Muscle layer of colon (tissue), 2 donors: ENCODE data around the gene XRCC1.

ENCODE experiments used
- H3K27ac ChIP-seq: one replicate; pipeline ENCODE4 v1.7.0; 2013; ENCODE audit warnings: low read depth, mild to moderate bottlenecking, low read length, moderate library complexity
- H3K27me3 ChIP-seq, 2 donors: one replicate each; pipeline ENCODE4 v1.7.0; 2013; ENCODE audit warnings: low read length in 2 of 2, mild to moderate bottlenecking in 2 of 2; ENCODE audit not compliant: insufficient read depth in 2 of 2, control insufficient read depth in 1 of 2
- H3K36me3 ChIP-seq: one replicate; pipeline ENCODE4 v1.7.0; 2013; ENCODE audit warnings: mild to moderate bottlenecking, low read length; ENCODE audit not compliant: insufficient read depth
- H3K4me1 ChIP-seq: one replicate; pipeline ENCODE4 v1.7.0; 2013; ENCODE audit warnings: mild to moderate bottlenecking, low read length; ENCODE audit not compliant: insufficient read depth
- H3K4me3 ChIP-seq, 2 donors: one replicate each; pipeline ENCODE4 v1.7.0; 2013; ENCODE audit warnings: low read length in 2 of 2, low read depth in 1 of 2, mild to moderate bottlenecking in 1 of 2, moderate library complexity in 1 of 2
- H3K9ac ChIP-seq: one replicate; pipeline ENCODE4 v1.7.0; 2013; ENCODE audit warnings: low read length
- H3K9me3 ChIP-seq: one replicate; pipeline ENCODE4 v1.7.0; 2013; ENCODE audit warnings: mild to moderate bottlenecking, low read length
- donor health status: abdominal sarcoma.
- donor health status: Adenocarcinoma of cecum.

The XRCC1 gene, protein sequence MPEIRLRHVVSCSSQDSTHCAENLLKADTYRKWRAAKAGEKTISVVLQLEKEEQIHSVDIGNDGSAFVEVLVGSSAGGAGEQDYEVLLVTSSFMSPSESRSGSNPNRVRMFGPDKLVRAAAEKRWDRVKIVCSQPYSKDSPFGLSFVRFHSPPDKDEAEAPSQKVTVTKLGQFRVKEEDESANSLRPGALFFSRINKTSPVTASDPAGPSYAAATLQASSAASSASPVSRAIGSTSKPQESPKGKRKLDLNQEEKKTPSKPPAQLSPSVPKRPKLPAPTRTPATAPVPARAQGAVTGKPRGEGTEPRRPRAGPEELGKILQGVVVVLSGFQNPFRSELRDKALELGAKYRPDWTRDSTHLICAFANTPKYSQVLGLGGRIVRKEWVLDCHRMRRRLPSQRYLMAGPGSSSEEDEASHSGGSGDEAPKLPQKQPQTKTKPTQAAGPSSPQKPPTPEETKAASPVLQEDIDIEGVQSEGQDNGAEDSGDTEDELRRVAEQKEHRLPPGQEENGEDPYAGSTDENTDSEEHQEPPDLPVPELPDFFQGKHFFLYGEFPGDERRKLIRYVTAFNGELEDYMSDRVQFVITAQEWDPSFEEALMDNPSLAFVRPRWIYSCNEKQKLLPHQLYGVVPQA

DNA sequence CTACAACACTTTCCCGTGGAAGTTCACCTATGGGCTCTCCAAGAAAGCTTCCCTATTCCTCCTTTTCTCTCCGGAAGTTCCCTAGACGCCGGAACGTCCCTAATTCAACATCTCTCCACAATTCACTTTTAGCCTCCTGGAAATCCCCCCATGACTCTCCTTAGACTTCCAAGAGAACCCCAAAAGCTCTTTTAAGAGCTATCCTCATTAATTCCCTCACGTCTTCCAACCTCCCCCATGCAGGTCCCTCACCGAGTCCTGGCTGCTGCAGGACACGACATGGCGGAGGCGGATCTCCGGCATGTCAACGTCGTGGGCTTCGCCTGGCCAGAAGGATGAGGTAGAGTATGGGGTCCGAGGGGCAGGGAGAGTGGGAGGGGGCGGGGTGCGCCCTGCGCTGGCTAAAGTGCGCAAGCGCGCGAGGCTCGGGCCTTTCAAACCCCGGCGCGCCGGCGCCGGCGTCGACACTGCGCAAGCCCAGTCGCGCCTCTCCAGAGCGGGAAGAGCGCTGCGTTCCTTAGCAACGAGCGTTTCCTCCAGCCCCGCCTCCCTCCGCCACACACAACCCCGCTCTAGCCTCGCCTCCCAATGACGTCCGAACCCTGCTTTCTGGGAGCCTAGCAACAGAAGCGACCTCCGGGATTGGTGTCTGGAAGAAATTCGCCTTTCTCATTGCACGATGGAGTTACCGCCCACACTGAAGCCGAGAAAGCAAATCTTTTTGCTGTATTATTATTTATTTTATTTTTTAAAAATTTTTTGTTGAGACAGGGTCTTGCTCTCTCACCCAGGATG lies at the start of gene XRCC1, which contains the start of gene PINLYP:
Gene XRCC1, minus strand, starts transcription at position 372 of the 795 bp plus-strand sequence. Its CDS starts 69 bp downstream, at position 303.
Gene PINLYP, plus strand, starts transcription at position 646 of the 795 bp plus-strand sequence. CDS start 1,391 bp downstream, outside the sequence.
- peak within 1 kb of the TSS; percentile 62 for H3K27ac ChIP-seq

DNA sequence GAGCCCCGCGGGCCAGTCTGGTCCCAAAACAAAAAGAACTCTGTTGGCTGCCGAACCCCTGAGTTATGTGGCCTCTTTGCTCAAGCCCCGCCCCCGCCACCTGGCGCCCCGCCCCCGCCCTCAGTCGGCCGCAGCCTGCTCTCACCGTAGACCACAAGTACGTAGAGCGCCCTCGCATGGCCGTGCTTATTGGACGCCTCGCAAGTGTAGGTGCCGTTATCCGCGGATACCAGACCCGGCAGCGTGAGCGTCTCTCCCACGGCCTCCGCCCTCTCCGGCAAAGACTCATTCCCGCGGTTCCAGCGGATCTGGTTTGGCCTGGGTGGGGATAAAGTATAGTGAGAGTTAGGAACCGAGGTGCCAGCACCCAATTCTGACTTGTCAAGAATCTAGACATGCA lies 49.6 kb upstream of the XRCC1 start:
- Histone ChIP-seq H3K9ac (no peak overlapping the region), H3K4me3 (no peak overlapping the region), H3K36me3 (no peaks in the 10 kb centered on the region), H3K9me3 (no peaks in the 10 kb centered on the region), H3K4me1 (peaks cover 10% of the 10 kb centered on the region), H3K27ac (no peak overlapping the region), H3K27me3 (no peaks in the 10 kb centered on the region)

More for the DNA sequence above, at the start of gene XRCC1, which contains the start of gene PINLYP:
- H3K27me3 ChIP-seq: no peaks in the 10 kb centered on the region
- no peaks in the 10 kb centered on the region for H3K9me3 ChIP-seq
- peaks cover 8% of the 10 kb centered on the region for H3K36me3 ChIP-seq
- H3K4me1 ChIP-seq: peaks cover 18% of the 10 kb centered on the region
- peak within 1 kb of the TSS; percentile 92 for H3K9ac ChIP-seq
- peak within 1 kb of the TSS; percentile 47 to 95 for H3K4me3 ChIP-seq

DNA sequence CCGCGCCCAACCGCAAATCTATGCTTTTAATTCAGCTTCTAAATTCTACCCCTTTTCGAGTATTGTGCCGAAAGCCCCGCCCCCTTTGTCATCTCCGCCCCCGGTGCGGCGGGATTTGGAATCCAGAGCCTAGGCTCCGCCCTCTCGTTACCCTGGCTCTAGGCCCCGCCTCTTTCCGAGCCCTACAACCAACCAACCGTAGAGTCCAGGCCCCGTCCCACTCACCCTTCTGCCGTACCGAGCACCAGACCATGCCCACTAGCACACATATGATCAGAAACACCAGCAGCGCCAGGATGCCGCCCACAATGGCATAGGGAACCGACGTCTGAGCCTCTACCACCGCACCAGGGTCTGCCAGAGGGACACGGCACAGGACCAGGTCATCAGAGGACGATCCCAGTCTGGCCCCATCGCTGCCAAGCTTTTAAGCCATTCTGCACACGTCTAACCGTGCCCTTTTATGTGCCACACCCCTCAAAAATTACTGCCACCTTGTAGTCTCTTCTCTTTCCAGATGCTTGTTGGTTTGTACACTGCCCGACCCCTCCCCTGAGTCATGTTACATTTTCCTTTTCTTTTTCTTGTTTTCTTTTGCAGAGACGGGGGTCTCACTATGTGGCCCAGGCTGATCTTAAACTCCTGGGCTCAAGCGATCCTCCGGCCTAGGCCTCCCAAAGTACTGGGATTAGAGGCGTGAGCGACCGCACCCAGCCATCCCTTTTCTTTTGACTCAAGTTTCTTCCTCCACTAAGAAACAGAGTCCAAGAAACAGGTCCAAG lies 48.8 kb upstream of the XRCC1 start:
- Histone ChIP-seq H3K9me3 (no peaks in the 10 kb centered on the region), H3K9ac (no peak overlapping the region), H3K27me3 (no peaks in the 10 kb centered on the region), H3K4me1 (peaks cover 10% of the 10 kb centered on the region), H3K4me3 (no peak overlapping the region), H3K36me3 (no peaks in the 10 kb centered on the region), H3K27ac (no peak overlapping the region)

DNA sequence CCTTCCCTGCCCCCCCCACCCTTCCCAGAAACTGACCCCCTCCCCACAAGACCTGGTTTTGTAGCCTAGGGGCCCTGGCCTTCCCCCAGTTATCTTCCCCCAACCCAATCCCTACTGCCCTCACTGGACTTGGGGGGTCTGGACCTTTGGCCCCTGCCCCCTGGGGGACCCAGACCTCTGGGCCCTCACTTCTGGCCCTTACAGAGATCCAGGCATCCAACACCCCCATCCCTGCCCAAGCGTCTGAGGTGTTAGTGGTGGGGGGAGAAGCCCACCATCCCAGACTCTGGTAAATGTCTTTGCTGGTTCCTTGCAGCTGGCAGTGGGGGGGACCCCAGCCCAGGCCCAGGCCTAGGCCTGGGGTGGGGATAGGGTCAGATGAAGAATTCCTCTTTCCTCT lies 47.6 kb upstream of the XRCC1 start:
- Histone ChIP-seq H3K4me1 (peaks cover 18% of the 10 kb centered on the region), H3K27ac (no peak overlapping the region), H3K9ac (no peak overlapping the region), H3K27me3 (no peaks in the 10 kb centered on the region), H3K4me3 (no peak overlapping the region), H3K9me3 (no peaks in the 10 kb centered on the region), H3K36me3 (no peaks in the 10 kb centered on the region)

DNA sequence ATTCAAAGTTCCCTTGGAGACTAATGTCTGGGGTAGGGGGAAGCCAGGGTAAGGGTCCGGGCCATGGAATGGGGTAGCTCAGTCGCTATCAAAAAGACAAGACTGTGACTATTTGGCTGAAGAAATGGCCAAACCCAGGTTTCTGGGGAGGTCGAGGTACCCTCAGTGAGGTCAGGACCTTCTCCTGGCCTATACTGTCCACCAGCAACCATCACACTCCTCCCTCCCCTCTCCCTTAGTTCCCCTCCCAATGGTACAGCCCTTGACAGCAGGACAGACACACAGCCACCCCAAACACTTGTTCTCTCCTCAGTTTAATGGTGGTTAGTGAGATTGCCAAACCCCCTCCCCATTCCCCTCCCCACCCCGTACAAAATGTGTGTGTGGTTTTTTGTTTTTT lies 46.7 kb upstream of the XRCC1 start:
- no peak overlapping the region for H3K27ac ChIP-seq
- peaks cover 18% of the 10 kb centered on the region for H3K4me1 ChIP-seq
- no peaks in the 10 kb centered on the region for H3K36me3 ChIP-seq
- H3K9me3 ChIP-seq: no peaks in the 10 kb centered on the region
- H3K4me3 ChIP-seq: no peak overlapping the region
- no peaks in the 10 kb centered on the region for H3K27me3 ChIP-seq
- H3K9ac ChIP-seq: no peak overlapping the region

DNA sequence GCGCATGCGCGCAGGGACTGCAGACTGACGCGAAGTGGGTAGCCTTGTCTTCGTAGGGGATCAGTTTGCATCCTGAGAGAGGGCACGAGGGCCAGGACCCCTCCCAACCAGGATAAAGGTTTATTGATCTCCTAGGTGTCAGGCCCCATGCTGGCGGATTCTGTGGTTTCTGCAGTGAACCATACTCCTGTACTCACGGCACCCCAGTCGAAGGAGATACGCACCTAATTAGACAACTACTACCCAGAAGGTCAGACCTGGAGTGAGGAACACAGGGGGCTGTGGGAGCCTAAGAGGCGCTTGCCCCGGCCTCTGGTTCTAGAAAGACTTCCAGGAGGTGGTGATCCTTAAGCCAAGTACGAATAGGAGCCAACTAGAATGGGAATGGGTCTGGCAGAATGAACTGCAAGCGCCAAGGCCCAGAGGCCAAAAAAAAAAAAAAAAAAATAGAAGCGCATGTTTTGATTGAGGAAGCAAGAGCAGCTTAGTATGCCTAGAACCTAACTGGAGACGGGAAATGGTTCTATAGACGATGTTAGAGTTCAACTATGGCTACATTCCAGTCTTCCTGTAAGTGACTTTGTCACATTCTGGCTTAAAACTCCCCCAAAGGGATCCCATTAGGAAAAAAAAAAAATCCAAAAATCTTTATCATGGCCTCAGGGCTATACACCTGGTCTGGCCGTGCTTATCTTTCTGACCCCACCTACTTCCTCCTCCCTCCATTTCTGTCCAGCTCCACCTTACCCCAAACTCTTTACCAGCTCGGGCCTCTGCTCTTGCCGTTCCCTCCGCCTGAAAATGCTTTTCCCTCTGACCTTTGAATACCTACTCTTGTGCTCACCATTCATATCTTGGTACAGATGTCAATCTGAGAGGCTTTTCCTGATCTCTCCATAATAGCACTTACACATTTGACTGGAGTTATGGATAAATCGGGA lies 45.0 kb upstream of the XRCC1 start:
- peak overlapping the region; percentile 80 for H3K27ac ChIP-seq
- peak overlapping the region; percentile 79 for H3K9ac ChIP-seq
- peaks cover 18% of the 10 kb centered on the region for H3K4me1 ChIP-seq
- no peaks in the 10 kb centered on the region for H3K27me3 ChIP-seq
- H3K36me3 ChIP-seq: no peaks in the 10 kb centered on the region
- H3K9me3 ChIP-seq: no peaks in the 10 kb centered on the region
- peak overlapping the region; percentile 72 to 84 for H3K4me3 ChIP-seq

DNA sequence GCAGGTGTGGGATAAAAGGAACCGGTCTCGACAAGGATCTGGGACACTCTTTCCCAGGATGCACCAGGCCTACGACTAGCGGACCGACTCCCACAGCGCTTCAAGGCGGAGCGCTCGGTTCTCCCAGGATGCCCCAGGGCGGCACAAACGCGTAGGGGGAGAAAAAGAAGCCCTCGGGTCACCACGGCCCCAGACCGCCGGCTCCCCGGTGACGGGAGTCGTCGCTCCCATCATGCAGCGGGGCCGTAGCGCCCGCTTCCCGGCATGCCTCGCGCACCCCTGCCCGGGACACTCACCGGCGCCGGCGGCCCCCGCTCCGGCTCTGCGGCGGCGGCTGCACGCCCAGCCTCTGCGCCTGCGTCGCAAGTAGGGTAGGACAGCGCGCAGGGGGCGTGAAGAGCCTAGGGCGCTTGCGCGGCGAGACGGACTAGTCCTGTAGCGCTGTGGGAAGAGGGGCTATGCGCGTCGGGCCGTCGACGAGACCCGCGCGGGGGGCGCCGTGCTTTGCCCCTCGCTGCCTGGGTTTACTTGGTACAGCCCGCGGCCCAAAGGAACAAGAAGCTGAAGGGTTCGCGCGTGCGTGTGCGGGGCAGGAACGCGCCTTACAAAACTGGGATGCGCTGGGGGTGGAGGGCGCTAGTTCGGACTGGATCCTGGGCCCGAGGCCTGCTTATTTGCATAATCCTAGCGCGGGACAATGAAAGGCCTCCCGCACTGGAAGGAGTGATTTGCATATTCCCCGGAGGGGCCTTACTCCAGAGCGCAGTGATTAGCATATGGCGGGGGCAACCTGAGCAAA lies 44.1 kb upstream of the XRCC1 start, which contains the start of gene ZNF428:
Gene ZNF428, minus strand, starts transcription at position 368 of the 799 bp plus-strand sequence. CDS start 5,325 bp downstream, outside the sequence.
- H3K27me3 ChIP-seq: no peaks in the 10 kb centered on the region
- peak within 1 kb of the TSS; percentile 72 to 84 for H3K4me3 ChIP-seq
- no peaks in the 10 kb centered on the region for H3K36me3 ChIP-seq
- peaks cover 18% of the 10 kb centered on the region for H3K4me1 ChIP-seq
- no peaks in the 10 kb centered on the region for H3K9me3 ChIP-seq
- H3K9ac ChIP-seq: peak within 1 kb of the TSS; percentile 79
- H3K27ac ChIP-seq: peak within 1 kb of the TSS; percentile 80

DNA sequence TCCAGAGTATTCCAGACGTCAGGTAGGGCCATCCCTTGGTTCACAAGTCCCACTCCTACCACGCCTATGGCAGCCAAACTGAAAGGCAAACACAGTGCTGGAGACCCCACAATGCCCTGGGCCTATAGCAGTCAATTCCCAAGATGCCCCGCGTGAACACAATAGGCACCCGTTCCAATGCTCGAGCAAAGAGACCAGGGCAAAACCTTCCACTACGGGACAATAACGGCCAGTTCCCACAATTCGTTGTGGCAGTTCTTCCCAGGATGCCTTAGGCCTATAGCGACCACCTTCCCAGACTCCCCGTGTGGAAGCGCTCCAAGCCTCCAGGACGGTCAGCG lies 43.6 kb upstream of the XRCC1 start:
- Histone ChIP-seq H3K27me3 (no peaks in the 10 kb centered on the region), H3K4me1 (peaks cover 18% of the 10 kb centered on the region), H3K9me3 (no peaks in the 10 kb centered on the region), H3K9ac (peak overlapping the region; percentile 79), H3K36me3 (peaks cover 3% of the 10 kb centered on the region), H3K27ac (peak overlapping the region; percentile 80), H3K4me3 (peak overlapping the region; percentile 72 to 84)

DNA sequence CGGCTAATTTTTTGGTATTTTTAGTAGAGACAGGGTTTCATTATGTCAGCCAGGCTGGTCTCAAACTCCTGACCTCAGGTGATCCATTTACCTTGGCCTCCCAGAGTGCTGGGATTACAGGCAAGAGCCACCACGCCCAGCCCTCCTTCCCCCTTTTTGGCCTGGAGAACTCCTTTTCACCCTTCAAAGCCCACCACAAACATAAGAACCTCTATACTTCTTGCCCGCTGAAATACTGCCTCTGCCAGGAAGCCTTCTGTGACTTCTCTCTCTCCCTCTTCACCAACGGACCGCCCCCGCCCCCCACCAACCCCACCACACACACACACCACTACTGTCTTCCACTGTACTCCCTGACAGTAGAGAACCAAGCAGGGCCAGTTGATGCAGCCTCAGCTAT lies 41.6 kb upstream of the XRCC1 start:
- H3K4me3 ChIP-seq: no peak overlapping the region
- H3K4me1 ChIP-seq: peaks cover 18% of the 10 kb centered on the region
- H3K27ac ChIP-seq: no peak overlapping the region

More for the DNA sequence above, 41.6 kb upstream of the XRCC1 start:
- no peaks in the 10 kb centered on the region for H3K27me3 ChIP-seq
- H3K9me3 ChIP-seq: no peaks in the 10 kb centered on the region
- no peak overlapping the region for H3K9ac ChIP-seq
- peaks cover 18% of the 10 kb centered on the region for H3K36me3 ChIP-seq
